Sigmoid colon (tissue), 7 donors: ENCODE measurements around the gene SLC6A9. TPM values are rescaled to one million over a fixed set of nuclear protein-coding genes. Genes with fewer than 3 reads are reported as not detected.

Source experiments
- DNase-seq: peaks from one replicate; pipeline ENCODE4 v3.0.0-alpha.2; 2019
- H3K27ac ChIP-seq, 4 donors: fragments of 200-600 bp; sonication (generic); one replicate each; pipeline ENCODE4 v1.5.1; 2016 to 2019; ENCODE audit warnings: mild to moderate bottlenecking in 1 of 4
- H3K27me3 ChIP-seq, 3 donors: fragments of 200-600 bp; sonication (generic); one replicate each; pipeline ENCODE4 v1.5.1; 2019; ENCODE audit warnings: mild to moderate bottlenecking in 1 of 3
- H3K36me3 ChIP-seq, 4 donors: fragments of 200-600 bp; sonication (generic); one replicate each; pipeline ENCODE4 v1.5.1; 2016 to 2019
- H3K4me1 ChIP-seq, 4 donors: fragments of 200-600 bp; sonication (generic); one replicate each; pipeline ENCODE4 v1.5.1; 2017 to 2019
- H3K4me3 ChIP-seq, 4 donors: fragments of 200-600 bp; sonication (generic); one replicate each; pipeline ENCODE4 v1.5.1; 2017 to 2019; ENCODE audit warnings: mild to moderate bottlenecking in 2 of 4, moderate library complexity in 1 of 4
- H3K9me3 ChIP-seq, 4 donors: fragments of 200-600 bp in 3 of 4; sonication (generic) in 3 of 4; one replicate each; pipeline versions ENCODE4 v1.5.1 to v1.6.1; 2013 to 2019
- EP300 ChIP-seq, 4 donors: sonication (generic); formaldehyde crosslinking; IDR thresholded peaks; one replicate each; pipeline ENCODE4 v1.6.1; 2017; ENCODE audit warnings: antibody characterized with exemption in 4 of 4
- POLR2A ChIP-seq, 2 donors: fragments of 450-650 bp; IDR thresholded peaks; one replicate each; pipeline ENCODE4 v1.6.1; 2016; ENCODE audit warnings: antibody characterized with exemption in 2 of 2, mild to moderate bottlenecking in 2 of 2, moderate library complexity in 2 of 2
- POLR2AphosphoS5 ChIP-seq, 4 donors: sonication (generic); formaldehyde crosslinking; IDR thresholded peaks; one replicate each; pipeline ENCODE4 v1.6.1; 2017; ENCODE audit warnings: antibody characterized with exemption in 4 of 4
- WGBS, 2 donors: extraction: QIAGEN DNeasy Blood & Tissue Kit; methylation state at CpG; one replicate each; pipeline ENCODE4 v1.1.7; 2013; 5-methylcytosine and 5-hydroxymethylcytosine counted together
- intact Hi-C: fragments of 100-400 bp; cut with DNase I; formaldehyde crosslinking; loops from one replicate; pipeline ENCODE4 v1.15.1; 2023
- polyA plus RNA-seq, 3 donors: library from polyadenylated mRNA; stranded (reverse); fragments of 200-250 nt; gene quantifications; one replicate each; pipeline ENCODE4 v1.2.3, GENCODE V29; 2013
- total RNA-seq, 4 donors: library from RNA; depleted of rRNA; stranded (reverse); fragments of >200 nt; gene quantifications; one replicate each; pipeline ENCODE4 v1.1.0, GENCODE V29; 2016
- TF ChIP-seq, protein P1 (sequence below), 4 experiments: fragments of 450-650 bp in 3 of 4; fragments of 200-600 bp in 1 of 4; IDR thresholded peaks; one replicate each; pipeline ENCODE4 v1.5.1; 2016 to 2019; ENCODE audit warnings: antibody characterized with exemption in 4 of 4, mild to moderate bottlenecking in 3 of 4, moderate library complexity in 2 of 4
- donor health status: healthy with polysubstance abuse.
- donor health status: Bipolar disorder and iron deficiency.
- donor health status: healthy.

SLC6A9 gene
- total and polyA plus RNA-seq, 7 donors: 2.4 to 24.5 (median 5.9) TPM

DNA sequence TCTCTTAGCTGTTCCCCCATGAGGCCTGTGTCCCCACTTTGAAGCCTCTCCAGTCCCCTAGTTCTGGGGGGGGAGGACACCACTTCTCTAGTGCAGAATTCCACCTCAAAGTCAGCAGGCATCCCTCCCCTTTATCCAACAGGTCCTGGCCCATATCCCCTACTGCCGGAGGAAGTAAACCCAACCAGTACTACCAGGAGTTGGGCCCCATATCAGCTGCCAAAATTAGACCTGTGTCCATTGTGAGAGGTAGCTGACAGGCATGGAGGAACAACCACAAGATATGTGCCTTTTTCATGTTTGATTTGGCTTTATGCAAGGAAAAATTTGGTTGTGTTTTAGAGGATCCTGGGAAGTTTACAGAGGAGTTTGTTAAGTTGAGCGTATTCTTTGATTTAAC lies 22.1 kb upstream of the SLC6A9 start:
- no peak overlapping the region for H3K27ac ChIP-seq
- TF ChIP-seq EP300 (IDR thresholded peaks at IDR 0.05) (no peak), POLR2AphosphoS5 (IDR thresholded peaks at IDR 0.05) (no peak), POLR2A (IDR thresholded peaks at IDR 0.05) (no peak)
- TF ChIP-seq, protein P1, sequence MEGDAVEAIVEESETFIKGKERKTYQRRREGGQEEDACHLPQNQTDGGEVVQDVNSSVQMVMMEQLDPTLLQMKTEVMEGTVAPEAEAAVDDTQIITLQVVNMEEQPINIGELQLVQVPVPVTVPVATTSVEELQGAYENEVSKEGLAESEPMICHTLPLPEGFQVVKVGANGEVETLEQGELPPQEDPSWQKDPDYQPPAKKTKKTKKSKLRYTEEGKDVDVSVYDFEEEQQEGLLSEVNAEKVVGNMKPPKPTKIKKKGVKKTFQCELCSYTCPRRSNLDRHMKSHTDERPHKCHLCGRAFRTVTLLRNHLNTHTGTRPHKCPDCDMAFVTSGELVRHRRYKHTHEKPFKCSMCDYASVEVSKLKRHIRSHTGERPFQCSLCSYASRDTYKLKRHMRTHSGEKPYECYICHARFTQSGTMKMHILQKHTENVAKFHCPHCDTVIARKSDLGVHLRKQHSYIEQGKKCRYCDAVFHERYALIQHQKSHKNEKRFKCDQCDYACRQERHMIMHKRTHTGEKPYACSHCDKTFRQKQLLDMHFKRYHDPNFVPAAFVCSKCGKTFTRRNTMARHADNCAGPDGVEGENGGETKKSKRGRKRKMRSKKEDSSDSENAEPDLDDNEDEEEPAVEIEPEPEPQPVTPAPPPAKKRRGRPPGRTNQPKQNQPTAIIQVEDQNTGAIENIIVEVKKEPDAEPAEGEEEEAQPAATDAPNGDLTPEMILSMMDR (IDR thresholded peaks at IDR 0.05): no peak
- H3K36me3 ChIP-seq: no peaks in the 10 kb centered on the region
- no peak for DNase-seq
- 93 to 94% methylated on average over 2 of the region's 2 CpGs for WGBS, 2 donors
- peaks cover 0 to 17% (median 8%) of the 10 kb centered on the region in 4 donors for H3K4me1 ChIP-seq
- H3K9me3 ChIP-seq: no peaks in the 10 kb centered on the region
- H3K27me3 ChIP-seq: no peaks in the 10 kb centered on the region
- no peak overlapping the region for H3K4me3 ChIP-seq
- intact Hi-C loops: no loop called here

DNA sequence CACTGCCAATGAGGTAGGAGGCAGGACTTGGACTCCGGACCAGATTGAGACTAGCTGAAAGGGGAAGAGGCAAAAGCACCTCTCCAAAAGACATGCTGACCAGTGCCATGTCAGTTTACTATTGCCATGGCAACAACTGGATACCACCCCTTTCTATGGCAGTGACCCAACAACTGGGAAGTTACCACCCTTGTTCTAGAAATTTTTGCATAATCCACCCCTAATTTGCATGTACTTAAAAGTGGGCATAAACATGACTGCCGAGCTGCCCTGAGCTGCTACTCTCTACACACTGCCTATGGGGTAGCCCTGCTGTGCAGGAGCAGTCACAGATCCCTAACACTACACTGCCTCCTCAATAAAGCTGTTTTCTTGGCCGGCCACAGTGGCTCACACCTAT lies 19.0 kb upstream of the SLC6A9 start:
- no peaks in the 10 kb centered on the region for H3K36me3 ChIP-seq
- intact Hi-C loops: no loop called here
- TF ChIP-seq EP300 (IDR thresholded peaks at IDR 0.05): no peak
- TF ChIP-seq, protein P1 (IDR thresholded peaks at IDR 0.05): no peak
- no peak for TF ChIP-seq POLR2AphosphoS5 (IDR thresholded peaks at IDR 0.05)
- no peak for TF ChIP-seq POLR2A (IDR thresholded peaks at IDR 0.05)
- H3K9me3 ChIP-seq: no peaks in the 10 kb centered on the region
- 66 to 79% methylated on average over 3 of the region's 3 CpGs for WGBS, 2 donors
- H3K4me1 ChIP-seq: peaks cover 0 to 30% (median 16%) of the 10 kb centered on the region in 4 donors
- DNase-seq: no peak
- peak overlapping the region in 2 of 4 donors; percentile 72 for H3K27ac ChIP-seq
- no peaks in the 10 kb centered on the region for H3K27me3 ChIP-seq
- H3K4me3 ChIP-seq: no peak overlapping the region

DNA sequence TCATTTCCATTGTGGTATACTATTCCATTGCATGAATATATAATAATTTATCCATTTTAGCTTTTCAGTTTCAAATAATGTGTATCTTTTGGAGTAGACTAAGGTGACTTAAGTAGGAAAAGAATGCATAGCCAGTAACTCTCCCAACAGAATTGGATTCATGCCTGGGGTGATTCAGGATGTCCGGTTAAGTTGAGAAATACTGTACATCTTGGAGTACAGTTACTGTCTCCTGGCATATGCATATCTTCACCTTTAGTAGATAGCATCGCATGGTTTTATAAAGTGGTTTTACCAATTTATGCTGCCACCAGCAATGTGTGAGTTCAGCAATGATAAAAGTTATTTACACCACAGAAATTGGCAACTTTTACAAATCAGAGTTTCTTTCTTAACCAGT lies 18.6 kb upstream of the SLC6A9 start:
- H3K27ac ChIP-seq: peak overlapping the region in 2 of 4 donors; percentile 72
- peaks cover 0 to 30% (median 16%) of the 10 kb centered on the region in 4 donors for H3K4me1 ChIP-seq
- intact Hi-C loops: loop anchor here (5.0 kb wide), 1 partner anchor 288 kb away; no protein-coding TSS in a partner anchor
- no peaks in the 10 kb centered on the region for H3K9me3 ChIP-seq
- DNase-seq: no peak
- WGBS, 2 donors: 63 to 69% methylated on average over 2 of the region's 2 CpGs
- no peaks in the 10 kb centered on the region for H3K36me3 ChIP-seq
- H3K4me3 ChIP-seq: no peak overlapping the region
- H3K27me3 ChIP-seq: no peaks in the 10 kb centered on the region
- TF ChIP-seq POLR2AphosphoS5 (IDR thresholded peaks at IDR 0.05) (no peak), POLR2A (IDR thresholded peaks at IDR 0.05) (no peak), EP300 (IDR thresholded peaks at IDR 0.05) (no peak)
- TF ChIP-seq, protein P1 (IDR thresholded peaks at IDR 0.05): no peak

DNA sequence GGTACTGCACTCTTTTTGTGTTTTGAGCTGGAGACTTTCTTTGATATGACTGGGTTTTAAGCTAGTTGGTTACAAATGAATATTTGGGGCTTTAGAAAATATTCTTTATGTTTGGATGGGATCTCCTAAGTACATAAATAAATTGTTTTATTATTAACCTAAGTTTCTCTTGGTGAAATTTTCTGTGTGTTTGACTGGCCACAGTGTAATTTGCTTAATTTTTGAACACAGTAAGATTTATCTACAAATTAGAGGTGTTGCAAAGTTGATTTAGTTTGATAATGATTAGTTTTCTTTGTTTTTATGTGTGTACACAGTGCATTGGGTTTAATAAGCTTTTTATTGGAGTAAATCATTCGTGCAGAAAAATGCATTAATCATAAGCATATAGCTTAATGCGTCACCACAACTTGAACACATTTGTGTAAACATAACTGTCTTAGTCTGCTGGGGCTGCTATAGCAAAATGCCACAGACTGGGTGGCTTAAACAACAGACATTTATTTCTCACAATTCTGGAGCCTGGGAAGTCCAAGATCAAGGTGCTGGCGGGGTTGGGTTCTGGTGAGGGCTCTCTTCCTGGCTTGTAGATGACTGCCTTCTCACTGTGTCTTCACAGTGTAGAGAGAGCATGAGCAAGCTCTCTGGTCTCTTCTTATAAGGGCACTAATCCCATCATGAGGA lies 17.4 kb upstream of the SLC6A9 start:
- Histone ChIP-seq H3K36me3 (no peaks in the 10 kb centered on the region), H3K4me3 (peak overlapping the region in 2 of 4 donors; percentile 3 to 27), H3K27ac (peak overlapping the region; percentile 56 to 72 (median 66)), H3K4me1 (peaks cover 0 to 30% (median 16%) of the 10 kb centered on the region in 4 donors), H3K9me3 (no peaks in the 10 kb centered on the region), H3K27me3 (no peaks in the 10 kb centered on the region)
- TF ChIP-seq, protein P1 (IDR thresholded peaks at IDR 0.05): no peak
- 54 to 71% methylated on average over 3 of the region's 3 CpGs for WGBS, 2 donors
- intact Hi-C loops: loop anchor here (5.0 kb wide), 1 partner anchor 286 kb away; no protein-coding TSS in a partner anchor
- DNase-seq: no peak
